ENCODE data around the gene ZNF143.

ZNF143 gene

DNA sequence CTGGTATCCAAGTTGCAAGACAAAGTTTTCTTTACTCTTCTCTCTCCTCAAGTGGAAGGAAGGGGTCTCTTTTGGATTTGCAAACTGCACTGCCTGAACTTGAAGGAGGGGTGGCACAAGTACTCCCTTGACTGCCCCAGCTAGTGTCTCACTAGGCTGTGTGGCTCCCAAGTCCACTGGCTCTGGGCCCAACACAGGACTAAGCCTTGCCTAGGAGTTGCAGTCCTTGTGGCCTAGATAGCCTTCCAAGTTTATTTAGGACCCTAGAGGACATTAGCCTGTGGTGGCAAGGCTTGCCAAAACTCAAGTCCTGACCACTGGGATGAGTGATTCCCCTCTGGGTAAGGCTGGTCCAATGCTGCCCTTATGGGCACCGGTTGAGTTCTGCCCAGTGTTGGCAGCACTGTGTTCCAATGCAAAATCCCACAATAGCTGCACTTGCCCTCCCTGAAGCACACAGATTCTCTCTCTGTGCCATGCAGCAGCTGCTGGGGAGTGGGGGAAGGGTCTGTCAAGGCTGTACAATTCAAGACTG lies 102.5 kb downstream of the ZNF143 start:
- Histone ChIP-seq H3K27ac (ENCODE audit: low read length) (peak overlapping the region; percentile 14; the same call in 1 of the 2 replicates), H2AFZ (ENCODE audit: low read length) (no peak overlapping the region)
- TF ChIP-seq EZH2phosphoT487 (IDR thresholded peaks at IDR 0.05; ENCODE audit: low read length), result no peak
- TF ChIP-seq, protein P1, sequence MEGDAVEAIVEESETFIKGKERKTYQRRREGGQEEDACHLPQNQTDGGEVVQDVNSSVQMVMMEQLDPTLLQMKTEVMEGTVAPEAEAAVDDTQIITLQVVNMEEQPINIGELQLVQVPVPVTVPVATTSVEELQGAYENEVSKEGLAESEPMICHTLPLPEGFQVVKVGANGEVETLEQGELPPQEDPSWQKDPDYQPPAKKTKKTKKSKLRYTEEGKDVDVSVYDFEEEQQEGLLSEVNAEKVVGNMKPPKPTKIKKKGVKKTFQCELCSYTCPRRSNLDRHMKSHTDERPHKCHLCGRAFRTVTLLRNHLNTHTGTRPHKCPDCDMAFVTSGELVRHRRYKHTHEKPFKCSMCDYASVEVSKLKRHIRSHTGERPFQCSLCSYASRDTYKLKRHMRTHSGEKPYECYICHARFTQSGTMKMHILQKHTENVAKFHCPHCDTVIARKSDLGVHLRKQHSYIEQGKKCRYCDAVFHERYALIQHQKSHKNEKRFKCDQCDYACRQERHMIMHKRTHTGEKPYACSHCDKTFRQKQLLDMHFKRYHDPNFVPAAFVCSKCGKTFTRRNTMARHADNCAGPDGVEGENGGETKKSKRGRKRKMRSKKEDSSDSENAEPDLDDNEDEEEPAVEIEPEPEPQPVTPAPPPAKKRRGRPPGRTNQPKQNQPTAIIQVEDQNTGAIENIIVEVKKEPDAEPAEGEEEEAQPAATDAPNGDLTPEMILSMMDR (IDR thresholded peaks at IDR 0.05; ENCODE audit: low read length), result no peak
- no peak for TF ChIP-seq EZH2 (optimal IDR thresholded peaks at IDR 0.05; ENCODE audit: low read depth, low read length)

DNA sequence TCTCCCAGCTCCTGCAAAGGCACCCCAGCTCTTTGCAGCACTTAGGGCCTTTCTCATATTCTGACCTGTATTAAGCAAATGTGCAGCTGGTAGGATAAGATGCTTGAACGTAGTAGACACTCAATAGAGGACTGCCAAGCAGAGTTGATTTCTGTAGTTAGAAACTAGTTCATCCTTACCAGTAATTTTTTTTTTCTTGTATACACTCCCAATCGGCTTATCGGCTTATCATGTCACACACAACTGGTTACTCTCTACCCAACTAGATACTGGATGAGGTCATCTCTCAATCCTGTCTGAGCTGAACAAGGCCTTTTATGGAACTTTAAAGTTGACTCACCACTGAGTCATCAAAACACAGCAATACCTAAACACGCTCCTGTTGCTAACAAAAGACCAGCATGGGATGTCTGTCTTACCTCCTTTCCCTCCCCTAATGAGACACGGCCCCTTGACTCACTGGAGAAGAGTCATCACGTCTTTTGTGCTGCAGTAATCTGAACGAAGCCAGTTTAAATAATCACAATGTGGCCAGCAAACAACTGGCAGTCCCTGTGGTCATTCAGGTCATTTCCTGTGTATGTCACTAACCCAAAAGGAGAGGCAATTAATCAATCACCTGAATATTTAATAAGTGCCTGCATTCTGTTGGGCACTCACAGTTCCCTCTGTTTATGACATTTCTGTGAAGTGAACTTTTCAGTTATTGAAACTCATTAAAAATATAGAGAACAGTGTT lies 105.2 kb downstream of the ZNF143 start:
- H3K4me3 ChIP-seq (ENCODE audit: low read length), result peak overlapping the region; percentile 12; the same call in 1 of the 2 replicates

More for the DNA sequence above, 102.5 kb downstream of the ZNF143 start:
- no peak for DNase-seq
- no peaks in the 10 kb centered on the region for H4K20me1 ChIP-seq (ENCODE audit: insufficient read depth, low read length)
- no peak overlapping the region for H3K4me2 ChIP-seq (ENCODE audit: low read depth, low read length)
- H3F3A ChIP-seq (ENCODE audit: insufficient read depth, low read length), result peaks cover 9% of the 10 kb centered on the region; the same call in 1 of the 2 replicates
- no peak overlapping the region for H3K9ac ChIP-seq (ENCODE audit: low read length)
- H3K27me3 ChIP-seq (replicated peaks; ENCODE audit: insufficient read depth, low read length), result no peaks in the 10 kb centered on the region
- no peaks in the 10 kb centered on the region for H3K9me3 ChIP-seq (replicated peaks; ENCODE audit: insufficient read depth, low read length)
- H3K4me1 ChIP-seq (ENCODE audit: low read length), result peaks cover 32% of the 10 kb centered on the region
- H3K79me2 ChIP-seq (ENCODE audit: low read length), result no peaks in the 10 kb centered on the region
- no peak overlapping the region for H3K4me3 ChIP-seq (ENCODE audit: low read length)
- no peaks in the 10 kb centered on the region for H3K9me2 ChIP-seq (replicated peaks; ENCODE audit: insufficient read depth, low read length)
- no peaks in the 10 kb centered on the region for H3K36me3 ChIP-seq (replicated peaks; ENCODE audit: insufficient read depth, low read length)

DNA sequence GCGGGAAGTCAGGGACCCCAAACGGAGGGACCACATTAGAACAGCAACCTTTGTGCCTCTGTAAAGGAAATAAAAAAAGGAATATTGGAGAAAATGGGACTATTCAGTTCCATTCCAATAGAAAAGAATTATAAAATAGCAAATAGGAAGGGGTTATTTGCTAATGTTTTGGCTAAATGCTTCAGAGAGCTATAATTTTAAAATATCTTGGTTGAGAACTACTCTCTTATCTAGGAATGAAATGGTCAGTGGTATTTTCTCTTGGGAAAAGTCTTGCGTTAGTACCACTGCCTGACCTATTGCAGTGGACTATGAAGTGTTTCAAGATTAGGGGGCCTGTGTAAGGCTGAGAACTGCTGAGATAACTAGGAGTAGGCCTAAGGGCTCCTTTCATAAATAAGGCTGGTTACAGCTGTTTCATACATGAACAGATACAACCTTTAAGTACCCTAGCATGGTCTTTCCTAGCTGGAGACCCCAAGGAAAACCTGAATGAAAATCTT lies 105.8 kb downstream of the ZNF143 start:
- Histone ChIP-seq H2AFZ (ENCODE audit: low read length) (no peak overlapping the region; the same call in 1 of the 2 replicates), H3F3A (ENCODE audit: insufficient read depth, low read length) (peaks cover 25% of the 10 kb centered on the region), H3K4me3 (ENCODE audit: low read length) (no peak overlapping the region), H3K36me3 (replicated peaks; ENCODE audit: insufficient read depth, low read length) (no peaks in the 10 kb centered on the region), H3K27ac (ENCODE audit: low read length) (peak overlapping the region; percentile 63; the same call in 1 of the 2 replicates), H4K20me1 (ENCODE audit: insufficient read depth, low read length) (no peaks in the 10 kb centered on the region), H3K4me2 (ENCODE audit: low read depth, low read length) (peak overlapping the region; percentile 53), H3K27me3 (replicated peaks; ENCODE audit: insufficient read depth, low read length) (no peaks in the 10 kb centered on the region), H3K79me2 (ENCODE audit: low read length) (no peaks in the 10 kb centered on the region), H3K9me3 (replicated peaks; ENCODE audit: insufficient read depth, low read length) (no peaks in the 10 kb centered on the region), H3K9ac (ENCODE audit: low read length) (peak overlapping the region; percentile 1; the same call in 1 of the 2 replicates), H3K9me2 (replicated peaks; ENCODE audit: insufficient read depth, low read length) (no peaks in the 10 kb centered on the region), H3K4me1 (ENCODE audit: low read length) (peaks cover 49% of the 10 kb centered on the region)
- TF ChIP-seq, protein P1 (IDR thresholded peaks at IDR 0.05; ENCODE audit: low read length), result no peak
- TF ChIP-seq EZH2phosphoT487 (IDR thresholded peaks at IDR 0.05; ENCODE audit: low read length) (no peak), EZH2 (optimal IDR thresholded peaks at IDR 0.05; ENCODE audit: low read depth, low read length) (no peak)
- no peak for DNase-seq

More for the DNA sequence above, 105.2 kb downstream of the ZNF143 start:
- Histone ChIP-seq H3K4me1 (ENCODE audit: low read length) (peaks cover 49% of the 10 kb centered on the region), H2AFZ (ENCODE audit: low read length) (peak overlapping the region; percentile 32; the same call in 1 of the 2 replicates), H3K36me3 (replicated peaks; ENCODE audit: insufficient read depth, low read length) (no peaks in the 10 kb centered on the region), H3K79me2 (ENCODE audit: low read length) (no peaks in the 10 kb centered on the region), H3K9me2 (replicated peaks; ENCODE audit: insufficient read depth, low read length) (no peaks in the 10 kb centered on the region), H4K20me1 (ENCODE audit: insufficient read depth, low read length) (no peaks in the 10 kb centered on the region), H3K9ac (ENCODE audit: low read length) (peak overlapping the region; percentile 40), H3K4me2 (ENCODE audit: low read depth, low read length) (peak overlapping the region; percentile 53), H3K27ac (ENCODE audit: low read length) (peak overlapping the region; percentile 63; the same call in 1 of the 2 replicates), H3K9me3 (replicated peaks; ENCODE audit: insufficient read depth, low read length) (no peaks in the 10 kb centered on the region), H3F3A (ENCODE audit: insufficient read depth, low read length) (peaks cover 25% of the 10 kb centered on the region), H3K27me3 (replicated peaks; ENCODE audit: insufficient read depth, low read length) (no peaks in the 10 kb centered on the region)
- peak; percentile 74 for DNase-seq
- TF ChIP-seq, protein P1 (IDR thresholded peaks at IDR 0.05; ENCODE audit: low read length), result no peak
- TF ChIP-seq EZH2phosphoT487 (IDR thresholded peaks at IDR 0.05; ENCODE audit: low read length) (no peak), EZH2 (optimal IDR thresholded peaks at IDR 0.05; ENCODE audit: low read depth, low read length) (no peak)
